Activated CD4-positive, CD25-positive, alpha-beta regulatory T cell treated with anti-CD3 and anti-CD28 coated beads, Interleukin-2, amount 50 U/mL, for 72 hours (primary cell): ENCODE data around the gene CXCL14.
"Not testable (repeated sequence)": the region's sequence is repeated elsewhere in the genome, so short reads cannot be mapped to it uniquely, and the experiment has no call there.

Source experiments
- DNase-seq: peaks from one replicate; pipeline ENCODE4 v3.0.0; 2021

CXCL14 gene

GRCh38 chr5:135541807-135542502, 36.8 kb downstream of the CXCL14 start:
- no peak for DNase-seq

GRCh38 chr5:135539430-135540005, 39.3 kb downstream of the CXCL14 start:
- no peak for DNase-seq

- DNase-seq: no peak
Measured at GRCh38 chr5:135538261-135538660, 40.5 kb downstream of the CXCL14 start.

- no peak for DNase-seq
Measured at GRCh38 chr5:135537745-135538144, 41.0 kb downstream of the CXCL14 start.

GRCh38 chr5:135537271-135537670, 41.5 kb downstream of the CXCL14 start:
- no peak for DNase-seq

- no peak for DNase-seq
Measured at GRCh38 chr5:135535820-135536801, 42.7 kb downstream of the CXCL14 start, which contains the start of gene NEUROG1. Gene NEUROG1 (minus strand): TSS chr5:135535964. CDS start chr5:135535690, 274 bp downstream.

GRCh38 chr5:135535420-135535819, 43.4 kb downstream of the CXCL14 start:
- DNase-seq: no peak

GRCh38 chr5:135534609-135535419, 44.0 kb downstream of the CXCL14 start:
- DNase-seq: no peak

- no peak for DNase-seq
Measured at GRCh38 chr5:135533794-135534193, 45.0 kb downstream of the CXCL14 start.

GRCh38 chr5:135533334-135533733, 45.5 kb downstream of the CXCL14 start:
- DNase-seq: no peak

- not testable (repeated sequence) for DNase-seq
Measured at GRCh38 chr5:135529576-135529975, 49.2 kb downstream of the CXCL14 start.

GRCh38 chr5:135526924-135527323, 51.9 kb downstream of the CXCL14 start:
- DNase-seq: no peak

GRCh38 chr5:135521964-135522363, 56.8 kb downstream of the CXCL14 start:
- no peak for DNase-seq
